MM.1S (cell line): Measurements from ENCODE around the gene TCERG1L.

Experiments used
- CTCF ChIP-seq: fragments of 300-600 bp; sonication (generic); IDR thresholded peaks from 2 replicates; pipeline ENCODE4 v1.5.1; 2016; ENCODE audit warnings: antibody characterized with exemption, low read length, mixed read lengths
- EZH2 ChIP-seq: fragments of 300-600 bp; sonication (generic); optimal IDR thresholded peaks from 2 replicates; pipeline ENCODE3; 2017; ENCODE audit warnings: low read depth, mild to moderate bottlenecking, antibody characterized with exemption, low read length, mixed read lengths
- EZH2phosphoT487 ChIP-seq: fragments of 300-600 bp; sonication (generic); IDR thresholded peaks from 2 replicates; pipeline ENCODE4 v1.6.1; 2018; ENCODE audit warnings: antibody characterized with exemption, low read length

GRCh38 chr10:131044379-131045111 lies 267.0 kb downstream of the TCERG1L start:
- TF ChIP-seq CTCF (no peak), EZH2 (no peak), EZH2phosphoT487 (no peak)
